Measurements from ENCODE around the gene DYNC1LI1. TPM values are rescaled to one million over a fixed set of nuclear protein-coding genes. Genes with fewer than 3 reads are reported as not detected.
A peak's percentile ranks its signal among the peaks of the same experiment; 100 is the strongest.

DYNC1LI1 gene
- total RNA-seq, 1 donor from 2014 or later: 81.7 TPM

- Mint-ChIP-seq H3K9me3 (ENCODE audit: unreplicated experiment) (no peaks in the 10 kb centered on the region), H3K4me3 (ENCODE audit: unreplicated experiment) (no peak overlapping the region), H3K36me3 (ENCODE audit: low read depth, unreplicated experiment) (peaks cover 3% of the 10 kb centered on the region), H3K27ac (ENCODE audit: unreplicated experiment) (no peak overlapping the region), H3K27me3 (ENCODE audit: unreplicated experiment) (peaks cover 4% of the 10 kb centered on the region), H3K4me1 (ENCODE audit: unreplicated experiment) (peaks cover 14% of the 10 kb centered on the region)
- TF ChIP-seq, protein P1, sequence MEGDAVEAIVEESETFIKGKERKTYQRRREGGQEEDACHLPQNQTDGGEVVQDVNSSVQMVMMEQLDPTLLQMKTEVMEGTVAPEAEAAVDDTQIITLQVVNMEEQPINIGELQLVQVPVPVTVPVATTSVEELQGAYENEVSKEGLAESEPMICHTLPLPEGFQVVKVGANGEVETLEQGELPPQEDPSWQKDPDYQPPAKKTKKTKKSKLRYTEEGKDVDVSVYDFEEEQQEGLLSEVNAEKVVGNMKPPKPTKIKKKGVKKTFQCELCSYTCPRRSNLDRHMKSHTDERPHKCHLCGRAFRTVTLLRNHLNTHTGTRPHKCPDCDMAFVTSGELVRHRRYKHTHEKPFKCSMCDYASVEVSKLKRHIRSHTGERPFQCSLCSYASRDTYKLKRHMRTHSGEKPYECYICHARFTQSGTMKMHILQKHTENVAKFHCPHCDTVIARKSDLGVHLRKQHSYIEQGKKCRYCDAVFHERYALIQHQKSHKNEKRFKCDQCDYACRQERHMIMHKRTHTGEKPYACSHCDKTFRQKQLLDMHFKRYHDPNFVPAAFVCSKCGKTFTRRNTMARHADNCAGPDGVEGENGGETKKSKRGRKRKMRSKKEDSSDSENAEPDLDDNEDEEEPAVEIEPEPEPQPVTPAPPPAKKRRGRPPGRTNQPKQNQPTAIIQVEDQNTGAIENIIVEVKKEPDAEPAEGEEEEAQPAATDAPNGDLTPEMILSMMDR (IDR thresholded peaks at IDR 0.05; ENCODE audit: unreplicated experiment): no peak
- DNase-seq (ENCODE audit: low spot score): no peak
These were observed 59.7 kb downstream of the DYNC1LI1 start for GRCh38 chr3:32511005-32511404.

DNA sequence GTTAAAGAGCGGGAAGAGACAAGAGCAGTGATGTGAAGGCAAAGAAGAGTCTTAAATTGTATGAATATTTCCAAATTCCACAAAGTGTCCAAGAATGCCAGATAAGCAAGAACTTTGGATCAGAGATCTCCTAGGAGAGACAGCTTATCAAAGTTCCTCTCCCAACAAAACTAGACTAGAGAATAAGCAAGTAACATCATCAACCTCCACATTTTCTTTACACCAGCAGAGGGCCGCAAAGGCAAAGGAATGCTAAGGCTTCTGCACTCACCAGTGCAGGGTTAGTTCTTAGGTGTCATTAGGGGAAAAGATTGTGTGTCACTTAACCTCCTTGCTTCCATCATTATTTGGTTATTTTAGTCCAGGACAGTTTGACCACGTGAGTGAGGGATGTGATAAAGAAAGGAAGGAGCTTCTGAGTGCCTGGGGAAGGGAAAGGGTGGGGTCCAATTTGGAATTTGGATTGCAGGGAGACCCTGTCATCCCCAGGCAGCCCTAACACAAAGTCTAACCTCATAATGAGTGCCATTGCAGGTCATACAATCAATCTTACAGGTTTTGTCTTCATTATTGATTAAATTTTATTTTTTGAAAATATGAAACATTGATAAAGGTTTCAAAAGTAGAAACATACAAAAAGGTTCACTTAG is 60.5 kb downstream of the DYNC1LI1 start:
- Mint-ChIP-seq H3K4me3 (ENCODE audit: unreplicated experiment) (no peak overlapping the region), H3K36me3 (ENCODE audit: low read depth, unreplicated experiment) (peaks cover 3% of the 10 kb centered on the region), H3K27me3 (ENCODE audit: unreplicated experiment) (peaks cover 4% of the 10 kb centered on the region), H3K27ac (ENCODE audit: unreplicated experiment) (no peak overlapping the region), H3K9me3 (ENCODE audit: unreplicated experiment) (no peaks in the 10 kb centered on the region), H3K4me1 (ENCODE audit: unreplicated experiment) (peaks cover 17% of the 10 kb centered on the region)
- peak; percentile 67 for DNase-seq (ENCODE audit: low spot score)
- TF ChIP-seq, protein P1 (IDR thresholded peaks at IDR 0.05; ENCODE audit: unreplicated experiment): peak; percentile 53

- peaks cover 22% of the 10 kb centered on the region for H3K4me1 Mint-ChIP-seq (ENCODE audit: unreplicated experiment)
- TF ChIP-seq, protein P1 (IDR thresholded peaks at IDR 0.05; ENCODE audit: unreplicated experiment): no peak
- no peak for DNase-seq (ENCODE audit: low spot score)
- peaks cover 4% of the 10 kb centered on the region for H3K36me3 Mint-ChIP-seq (ENCODE audit: low read depth, unreplicated experiment)
- H3K27me3 Mint-ChIP-seq (ENCODE audit: unreplicated experiment): peaks cover 2% of the 10 kb centered on the region
- H3K4me3 Mint-ChIP-seq (ENCODE audit: unreplicated experiment): no peak overlapping the region
- H3K27ac Mint-ChIP-seq (ENCODE audit: unreplicated experiment): no peak overlapping the region
- no peaks in the 10 kb centered on the region for H3K9me3 Mint-ChIP-seq (ENCODE audit: unreplicated experiment)
These were observed 61.9 kb downstream of the DYNC1LI1 start for GRCh38 chr3:32508711-32509110.

GRCh38 chr3:32506466-32506865 is 64.2 kb downstream of the DYNC1LI1 start:
- DNase-seq (ENCODE audit: low spot score): no peak
- H3K4me1 Mint-ChIP-seq (ENCODE audit: unreplicated experiment): peaks cover 35% of the 10 kb centered on the region
- no peaks in the 10 kb centered on the region for H3K9me3 Mint-ChIP-seq (ENCODE audit: unreplicated experiment)
- TF ChIP-seq, protein P1 (IDR thresholded peaks at IDR 0.05; ENCODE audit: unreplicated experiment): no peak
- H3K36me3 Mint-ChIP-seq (ENCODE audit: low read depth, unreplicated experiment): peaks cover 10% of the 10 kb centered on the region
- peak overlapping the region; percentile 16 for H3K4me3 Mint-ChIP-seq (ENCODE audit: unreplicated experiment)
- H3K27me3 Mint-ChIP-seq (ENCODE audit: unreplicated experiment): peaks cover 8% of the 10 kb centered on the region
- H3K27ac Mint-ChIP-seq (ENCODE audit: unreplicated experiment): peak overlapping the region; percentile 99

DNA sequence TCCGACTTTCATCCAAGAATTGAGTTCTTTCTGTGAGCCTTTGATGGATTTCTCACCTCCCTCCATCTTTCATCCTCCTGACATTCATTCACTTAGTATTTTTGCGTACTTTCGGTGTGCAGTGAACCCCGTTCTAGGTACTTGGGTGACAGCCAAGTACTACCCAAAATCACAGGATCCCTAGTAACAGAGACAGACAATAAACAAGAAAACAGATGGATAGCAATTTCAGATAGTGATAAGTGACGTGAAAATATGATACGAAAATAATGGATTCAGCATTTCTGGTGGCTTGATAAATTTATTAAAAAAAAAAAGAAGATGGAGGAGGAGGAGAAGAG is 67.7 kb downstream of the DYNC1LI1 start:
- peaks cover 9% of the 10 kb centered on the region for H3K27me3 Mint-ChIP-seq (ENCODE audit: unreplicated experiment)
- DNase-seq (ENCODE audit: low spot score): no peak
- H3K36me3 Mint-ChIP-seq (ENCODE audit: low read depth, unreplicated experiment): peaks cover 14% of the 10 kb centered on the region
- H3K4me3 Mint-ChIP-seq (ENCODE audit: unreplicated experiment): peak overlapping the region; percentile 100
- H3K9me3 Mint-ChIP-seq (ENCODE audit: unreplicated experiment): no peaks in the 10 kb centered on the region
- TF ChIP-seq, protein P1 (IDR thresholded peaks at IDR 0.05; ENCODE audit: unreplicated experiment): no peak
- H3K27ac Mint-ChIP-seq (ENCODE audit: unreplicated experiment): peak overlapping the region; percentile 97
- H3K4me1 Mint-ChIP-seq (ENCODE audit: unreplicated experiment): peaks cover 48% of the 10 kb centered on the region

All from endothelial cell (in vitro differentiated cells).